ENCODE measurements around the gene NAA20.
"Not testable (repeated sequence)": the region's sequence is repeated elsewhere in the genome, so short reads cannot be mapped to it uniquely, and the experiment has no call there.

The NAA20 gene

DNA sequence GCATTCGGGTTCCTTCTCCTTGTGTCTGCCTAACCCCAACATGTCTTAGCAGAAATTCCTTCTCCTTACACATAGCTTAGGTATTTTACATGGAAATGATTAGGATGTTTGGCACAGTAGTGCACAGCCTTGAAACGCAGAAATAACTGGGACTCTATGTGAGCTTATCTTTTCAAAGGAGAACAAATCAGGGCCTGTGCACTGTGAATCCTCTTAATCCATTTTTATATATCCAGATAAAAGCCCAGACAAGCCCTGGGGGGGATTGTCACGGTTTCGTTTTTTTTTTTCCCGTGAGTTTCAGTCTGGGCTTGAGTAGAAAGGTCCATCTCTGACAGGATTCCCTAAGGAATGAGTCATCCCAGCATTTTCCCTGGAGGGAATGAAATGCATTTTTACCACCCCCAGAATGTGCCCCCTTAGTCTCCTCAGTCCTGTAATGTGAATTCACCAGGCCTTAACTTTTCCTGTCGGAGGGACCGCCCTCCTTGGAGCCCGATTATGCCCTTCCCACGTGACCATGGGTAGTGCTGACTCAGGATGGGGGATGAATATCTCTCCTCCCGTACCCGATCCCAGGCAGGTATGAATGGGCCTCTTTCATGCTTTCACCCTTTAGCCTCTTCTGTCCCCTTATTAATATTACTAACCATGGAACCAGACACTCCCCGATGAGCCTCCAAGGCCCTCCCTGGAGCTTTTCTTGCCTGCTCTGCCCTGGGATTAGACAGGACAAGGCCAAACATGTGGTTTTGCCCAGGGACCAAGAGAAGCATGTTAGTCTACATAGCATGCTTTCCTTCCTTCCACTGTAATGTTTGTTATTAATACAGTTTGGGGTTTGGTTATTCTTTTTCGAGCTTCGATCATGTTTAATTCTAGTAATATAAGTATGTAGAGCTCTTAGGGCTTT lies 23.9 kb upstream of the NAA20 start:
- no peak for DNase-seq

DNA sequence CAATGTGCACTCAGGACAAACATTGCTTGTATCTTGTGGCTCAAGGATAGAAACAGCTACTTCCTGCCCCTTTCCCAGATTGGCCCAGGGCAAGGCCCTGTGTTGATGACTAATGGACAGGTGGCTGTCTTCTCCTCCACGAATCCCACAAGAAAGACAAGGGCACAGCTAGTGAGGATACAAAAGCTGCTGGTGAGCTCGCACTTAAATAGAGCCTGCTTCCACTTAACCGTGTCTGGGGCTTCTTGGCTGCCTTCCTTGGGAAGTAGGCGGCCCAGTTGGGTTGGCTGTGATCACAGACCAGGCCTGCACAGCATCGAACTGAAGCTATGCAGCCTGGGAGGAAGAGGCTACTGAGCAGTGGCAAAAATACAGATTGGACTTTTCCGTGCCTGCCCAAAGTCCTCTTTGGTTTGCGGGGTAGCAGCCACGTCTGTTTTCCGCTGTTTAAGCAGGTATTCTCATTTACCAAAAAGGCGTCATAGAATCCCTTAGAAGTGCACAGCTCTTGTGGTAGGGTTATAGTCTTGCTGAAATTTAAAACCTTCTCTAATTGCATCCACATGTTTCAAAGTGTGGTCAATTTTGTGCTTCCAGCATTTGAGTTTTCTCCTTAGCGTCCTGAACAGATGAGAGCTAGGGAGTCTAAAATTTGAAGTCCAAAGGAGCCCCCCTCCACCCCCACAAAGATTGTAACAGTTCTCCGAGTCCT lies 23.0 kb upstream of the NAA20 start:
- no peak for DNase-seq

DNA sequence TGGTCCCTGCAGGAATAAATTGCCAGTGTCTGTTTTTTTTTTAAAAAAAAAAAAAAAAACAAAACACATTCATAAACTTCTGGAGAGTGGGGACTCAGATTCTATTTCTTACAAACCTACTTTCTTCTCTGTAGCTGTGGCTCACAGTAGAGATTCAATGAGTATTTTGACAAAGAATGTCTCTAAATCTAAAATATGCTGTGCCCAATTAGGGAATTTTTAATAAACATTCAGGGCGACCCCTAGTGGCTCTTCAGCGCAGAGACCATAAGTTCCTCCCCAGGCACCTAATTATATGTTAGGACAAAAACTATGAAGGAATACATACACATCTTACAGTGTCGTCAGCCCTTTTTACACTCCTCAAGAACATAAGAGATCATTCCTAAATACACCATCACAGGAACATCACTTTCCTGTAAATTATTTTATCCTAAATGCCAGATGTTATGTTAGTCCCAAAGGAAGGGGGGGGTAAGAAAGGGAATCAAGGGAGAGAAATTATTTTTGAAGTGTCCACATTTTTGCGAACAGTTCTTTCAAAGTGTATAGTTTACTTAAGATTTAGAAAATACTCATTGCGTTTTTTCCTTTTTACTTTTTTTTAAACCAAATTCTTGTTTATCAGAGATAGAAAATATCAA lies 21.8 kb upstream of the NAA20 start:
- peak; percentile 58 for DNase-seq

DNA sequence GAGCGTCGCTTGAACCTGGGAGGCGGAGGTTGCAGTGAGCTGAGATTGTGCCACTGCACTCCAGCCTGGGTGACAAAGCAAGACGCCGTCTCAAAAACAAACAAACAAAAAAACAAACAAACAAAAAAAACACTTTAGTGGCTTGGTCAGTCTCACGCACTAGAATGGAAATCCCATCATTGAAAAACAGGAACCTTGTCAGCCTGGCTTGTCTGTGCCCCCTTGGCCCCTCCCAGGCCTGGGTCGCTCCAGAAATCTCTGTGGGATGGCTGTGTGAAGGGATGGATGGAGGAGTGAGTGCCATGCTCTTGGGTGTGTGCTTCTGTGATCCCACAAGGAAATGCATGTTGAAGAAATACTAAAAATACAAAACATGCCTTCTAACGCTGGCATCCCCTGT lies 20.9 kb upstream of the NAA20 start:
- no peak for DNase-seq

DNA sequence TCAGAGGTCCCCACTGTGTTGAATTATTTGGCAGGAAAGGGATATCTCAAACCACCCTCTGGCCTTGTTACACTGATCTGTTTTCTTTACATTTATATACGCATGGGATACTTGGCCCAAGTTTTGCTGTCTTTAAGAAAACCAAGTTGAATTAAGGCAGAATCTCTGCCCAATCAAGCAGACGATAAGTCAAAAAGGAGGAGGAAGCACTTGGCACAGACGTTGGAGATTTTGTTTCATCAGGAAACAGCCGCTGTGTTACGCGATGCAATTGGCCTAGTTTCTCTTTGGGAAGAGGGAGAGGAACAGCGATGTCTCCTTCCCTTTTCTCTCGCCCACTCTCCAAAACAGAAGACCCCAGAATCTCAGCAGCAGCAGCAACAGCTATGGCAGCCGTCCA lies 20.2 kb upstream of the NAA20 start:
- DNase-seq = no peak

DNA sequence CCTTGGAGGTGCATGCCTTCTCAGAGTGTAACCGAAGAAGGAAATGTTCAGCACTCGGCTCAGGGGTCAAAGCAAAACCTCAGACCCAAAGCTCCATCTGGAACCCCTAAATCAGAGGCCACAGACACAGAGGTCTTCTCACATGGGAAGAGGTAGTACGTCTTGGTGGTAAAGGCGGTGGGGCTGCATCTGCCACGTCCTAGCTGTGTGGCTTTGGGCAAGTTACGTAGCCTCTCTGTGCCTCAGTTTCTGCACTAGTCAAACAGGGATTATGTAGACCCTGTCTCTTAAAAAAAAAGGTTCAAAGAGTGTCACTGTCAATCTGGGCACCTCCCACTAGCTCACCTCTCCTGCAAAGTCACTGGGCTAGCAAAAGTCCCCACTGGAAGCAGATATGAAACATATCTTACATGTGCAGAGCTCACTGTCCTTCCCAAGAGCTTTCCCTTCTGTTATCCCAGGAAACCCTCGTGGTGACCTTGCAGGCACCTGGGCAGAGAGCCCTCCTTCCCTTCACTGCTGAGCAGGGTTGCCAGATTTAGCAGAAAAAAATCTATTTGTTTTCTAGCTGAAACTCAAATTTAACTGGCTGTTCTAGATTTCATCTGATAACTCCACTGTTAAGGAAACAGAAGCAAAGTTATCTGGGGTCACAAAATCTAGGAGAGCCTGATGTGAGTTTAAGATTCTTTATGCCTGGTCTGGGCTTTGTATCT lies 18.0 kb upstream of the NAA20 start:
- DNase-seq = no peak

DNA sequence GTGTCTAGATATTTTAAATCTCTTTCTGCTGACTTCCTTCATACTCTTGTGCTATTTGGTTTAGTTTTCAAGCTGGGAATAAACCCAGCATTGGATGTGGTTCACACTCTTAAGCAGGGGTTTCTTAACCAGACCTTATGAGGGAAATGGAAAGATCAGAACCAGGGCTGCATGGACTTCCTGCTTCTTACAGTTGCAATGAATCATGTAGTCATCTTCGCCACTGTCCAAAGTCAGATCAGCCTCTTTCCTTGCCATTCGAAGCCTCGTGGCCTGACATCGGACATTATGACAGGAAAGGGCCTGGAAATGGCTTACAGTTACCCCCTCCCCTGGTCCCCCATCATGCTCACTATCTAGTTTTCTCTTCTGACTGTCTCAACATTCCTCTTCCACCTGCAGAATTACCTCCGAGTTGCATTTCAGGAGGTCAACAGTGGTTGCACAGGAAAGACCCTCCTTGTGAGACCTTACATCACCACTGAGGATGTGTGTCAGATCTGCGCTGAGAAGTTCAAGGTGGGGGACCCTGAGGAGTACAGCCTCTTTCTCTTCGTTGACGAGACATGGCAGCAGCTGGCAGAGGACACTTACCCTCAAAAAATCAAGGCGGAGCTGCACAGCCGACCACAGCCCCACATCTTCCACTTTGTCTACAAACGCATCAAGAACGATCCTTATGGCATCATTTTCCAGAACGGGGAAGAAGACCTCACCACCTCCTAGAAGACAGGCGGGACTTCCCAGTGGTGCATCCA lies 16.8 kb upstream of the NAA20 start:
- no peak for DNase-seq

DNA sequence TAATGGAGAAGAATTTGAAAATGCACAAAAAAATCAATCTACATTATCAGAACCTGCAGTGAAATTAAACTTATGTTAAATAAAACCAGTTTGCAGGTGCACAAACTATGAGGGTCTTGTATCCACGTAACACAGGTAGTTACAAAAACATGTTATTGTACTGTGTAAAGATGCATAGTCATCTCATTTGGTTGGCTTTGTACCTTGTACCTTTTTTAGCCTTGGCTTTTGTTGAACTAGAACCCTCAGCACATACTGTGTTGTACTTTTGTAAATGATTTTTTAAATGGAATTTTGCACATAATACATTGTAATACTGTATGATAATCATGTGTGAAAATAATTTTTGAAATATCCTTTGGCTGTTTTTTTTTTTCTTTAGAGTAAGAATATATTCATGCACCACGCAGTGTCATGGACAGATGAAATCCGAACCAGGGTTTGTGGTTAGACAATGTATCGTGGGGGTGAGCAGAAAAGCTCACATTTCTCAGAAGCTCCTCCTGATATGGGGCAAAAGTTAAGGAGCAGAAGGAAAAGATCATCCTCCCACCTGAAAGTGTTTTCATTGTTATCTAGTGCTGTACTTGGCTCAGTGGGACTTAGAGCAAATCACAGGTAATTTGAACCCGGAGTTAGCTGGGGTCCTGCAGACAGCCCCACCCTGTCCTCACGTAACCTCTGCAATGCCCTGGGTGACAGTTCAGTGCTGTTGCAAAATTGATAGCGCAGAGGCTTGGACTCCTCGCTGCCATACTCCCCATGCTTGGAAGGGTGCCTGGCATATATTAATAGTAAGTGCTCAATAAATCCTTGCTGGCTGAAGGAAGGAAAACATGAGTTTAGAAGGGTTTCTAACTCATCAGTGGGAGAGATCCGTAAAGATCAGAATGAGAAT lies 14.8 kb upstream of the NAA20 start:
- DNase-seq = no peak

DNA sequence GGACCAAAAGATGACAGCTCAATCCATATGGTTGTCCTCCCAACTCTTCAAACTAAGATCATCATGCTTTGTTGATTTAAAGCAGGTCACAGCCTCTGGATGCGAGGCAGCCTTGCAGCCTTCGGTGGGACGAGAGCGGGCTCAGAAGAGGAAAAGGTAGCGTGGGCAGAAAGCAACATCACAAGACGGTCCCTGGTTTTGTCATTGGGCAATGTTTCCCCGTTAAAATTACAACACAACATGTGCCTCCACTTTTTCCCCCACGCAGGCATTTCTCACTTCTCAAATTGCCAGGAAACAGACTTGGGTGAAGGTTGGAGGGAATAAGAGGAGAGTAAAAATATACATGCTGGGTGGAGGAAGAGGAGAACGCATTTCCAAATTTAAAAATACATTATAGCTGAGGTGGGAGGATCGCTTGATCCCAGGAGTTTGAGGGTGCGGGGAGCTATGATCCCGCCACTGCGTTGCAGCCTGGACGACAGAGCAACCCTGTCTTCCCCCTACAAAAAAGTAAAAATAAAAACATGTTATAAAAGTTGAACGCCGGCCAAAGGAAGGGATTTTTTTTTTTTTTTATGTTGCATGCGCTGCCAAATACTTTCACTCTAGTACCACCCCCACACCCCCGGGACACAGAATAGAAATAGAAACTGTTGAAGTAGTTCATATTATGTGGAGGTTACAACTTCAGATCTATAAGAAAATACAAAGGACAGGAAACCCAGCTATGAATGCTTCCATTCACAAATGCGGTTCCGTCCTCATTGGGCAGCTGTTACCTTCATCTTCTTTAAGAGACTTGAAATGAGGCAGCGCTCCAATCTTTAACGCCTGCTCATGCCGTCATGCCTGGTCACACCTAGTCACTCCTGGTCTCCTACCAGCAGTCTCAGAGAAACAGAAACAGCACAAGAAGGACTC lies 13.9 kb upstream of the NAA20 start:
- peak; percentile 6 for DNase-seq

DNA sequence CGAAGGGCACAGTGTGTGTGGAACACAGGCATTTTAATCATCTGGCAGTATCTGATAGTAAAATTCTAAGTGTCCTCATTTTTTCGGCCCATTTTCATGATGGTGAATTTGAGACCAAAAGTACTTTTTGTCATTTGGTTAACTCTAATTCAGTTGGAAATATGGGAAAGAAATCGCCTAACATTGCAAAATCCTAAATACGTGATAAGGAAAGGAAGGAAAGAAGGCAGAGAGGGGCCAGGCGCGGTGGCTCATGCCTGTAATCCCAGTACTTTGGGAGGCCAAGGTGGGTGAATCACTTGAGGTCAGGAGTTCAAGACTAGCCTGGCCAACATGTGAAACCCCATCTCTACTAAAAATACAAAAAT lies 13.2 kb upstream of the NAA20 start:
- not testable (repeated sequence) for DNase-seq

DNA sequence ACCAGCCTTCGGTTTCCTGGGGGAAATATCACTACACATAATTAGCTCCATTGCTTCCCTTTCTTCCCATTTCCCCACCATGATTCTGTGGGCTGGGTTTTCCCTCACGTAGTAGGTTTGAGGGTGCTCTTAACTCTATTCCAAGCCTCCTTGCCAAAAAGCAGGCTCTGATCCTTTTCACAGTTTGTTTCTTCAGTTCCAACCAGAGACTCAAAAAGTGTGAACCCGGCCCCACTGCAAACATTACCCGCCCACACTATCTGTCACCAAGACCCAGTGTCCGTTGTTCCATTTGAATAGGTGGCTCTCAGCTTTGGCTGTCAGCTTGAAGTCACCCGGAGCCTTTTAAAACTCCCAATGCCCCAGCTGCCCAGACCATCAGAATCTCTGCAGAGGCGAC lies 11.8 kb upstream of the NAA20 start:
- DNase-seq = no peak

DNA sequence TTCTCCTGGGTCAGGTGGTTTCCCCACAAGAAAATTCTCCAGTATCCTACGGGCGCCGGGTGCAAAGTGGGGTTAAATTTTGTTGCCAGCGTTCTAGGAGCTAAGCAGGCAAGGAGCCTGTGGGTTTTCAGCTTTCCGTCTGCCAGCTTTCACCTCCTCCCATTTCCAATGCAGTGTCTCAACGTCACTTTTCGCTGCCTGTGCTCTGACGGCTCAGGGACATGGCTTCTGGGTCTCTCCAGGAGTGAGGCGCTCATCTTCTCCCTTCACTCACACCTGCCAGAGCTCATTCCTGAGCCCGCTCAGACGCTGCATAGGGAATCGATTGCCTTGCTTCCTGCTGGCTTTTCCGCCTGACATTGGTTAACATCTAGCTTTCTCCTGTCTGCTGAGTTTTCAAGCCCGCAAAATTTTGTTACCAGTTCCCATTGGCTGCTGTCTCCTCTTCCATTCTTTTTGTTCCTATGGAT lies 7.3 kb upstream of the NAA20 start:
- no peak for DNase-seq

DNA sequence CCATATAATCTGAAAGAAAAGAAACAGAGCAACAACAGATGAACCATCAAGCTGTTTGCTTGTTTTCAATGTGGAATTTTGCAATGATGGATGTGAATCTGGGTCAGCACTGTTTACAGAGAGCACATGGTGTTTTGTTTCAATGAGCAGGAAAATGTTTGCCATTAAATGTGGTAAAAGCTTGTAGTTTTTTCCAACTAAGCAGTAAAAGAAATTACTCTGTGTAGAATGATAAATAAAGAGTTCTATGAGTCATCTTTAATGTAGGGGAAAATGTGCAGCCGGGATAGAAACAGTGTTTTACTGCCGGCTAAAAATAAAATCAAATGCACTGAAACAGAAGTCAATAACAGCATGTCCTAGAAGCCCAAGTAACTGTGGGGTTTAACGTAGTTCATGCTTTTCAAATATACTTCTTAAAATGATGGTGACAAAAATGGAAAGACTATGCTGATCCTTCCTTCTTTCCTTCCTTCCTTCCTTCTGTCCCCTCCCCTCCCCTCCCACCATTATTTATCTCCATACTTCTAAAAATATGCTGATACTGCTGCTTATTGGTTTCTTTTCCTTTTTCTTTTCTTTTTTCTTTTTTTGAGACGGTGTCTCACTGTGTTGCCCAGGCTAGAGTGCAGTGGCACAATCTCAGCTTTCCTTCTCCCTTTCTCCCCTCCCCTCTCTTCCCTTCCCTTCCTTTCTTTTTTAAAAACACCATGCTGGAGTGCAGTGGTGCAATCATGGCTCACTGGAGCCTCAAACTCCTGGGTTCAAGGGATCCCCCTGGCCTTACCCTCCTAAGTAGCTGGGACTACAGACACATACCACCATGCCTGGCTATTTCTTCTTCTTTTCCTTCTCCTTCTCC lies 6.3 kb upstream of the NAA20 start:
- no peak for DNase-seq

DNA sequence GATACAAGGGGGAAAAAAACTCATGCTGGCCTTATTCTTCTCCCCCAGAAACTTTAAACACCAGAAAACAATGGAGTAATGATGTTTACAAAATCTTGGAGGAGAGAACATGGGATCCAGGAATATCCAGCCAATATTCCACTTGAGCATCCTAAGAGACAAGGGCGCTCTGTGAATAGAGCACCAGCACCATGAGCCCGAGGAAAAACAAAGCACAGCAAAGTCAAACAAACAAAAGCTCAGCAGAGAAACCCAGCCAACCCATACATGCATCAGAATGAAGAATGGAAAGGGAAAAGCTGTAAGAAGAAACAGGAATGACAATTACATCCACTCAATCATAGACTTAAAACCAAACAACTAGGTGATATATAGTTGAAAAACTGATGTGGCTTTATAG lies 4.6 kb upstream of the NAA20 start:
- DNase-seq = no peak

DNA sequence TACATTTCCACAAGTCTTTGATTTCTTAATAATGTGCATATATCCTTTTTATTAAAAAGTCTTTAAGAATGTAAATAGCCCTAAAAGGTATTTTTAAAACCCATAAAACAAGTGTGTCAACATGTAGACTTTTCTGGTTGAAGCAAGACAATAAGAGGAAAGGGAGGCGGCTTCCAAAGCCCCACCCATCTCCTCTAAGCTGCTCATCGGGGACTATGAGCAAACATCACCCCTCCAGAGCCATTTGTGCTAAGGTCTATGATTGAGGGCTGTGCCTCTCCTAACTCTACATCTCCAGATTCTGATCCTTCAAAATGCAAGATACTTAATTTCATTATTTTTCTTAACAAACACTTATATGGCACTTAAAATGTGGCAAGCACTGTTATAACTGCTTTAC lies 2.5 kb upstream of the NAA20 start:
- no peak for DNase-seq

DNA sequence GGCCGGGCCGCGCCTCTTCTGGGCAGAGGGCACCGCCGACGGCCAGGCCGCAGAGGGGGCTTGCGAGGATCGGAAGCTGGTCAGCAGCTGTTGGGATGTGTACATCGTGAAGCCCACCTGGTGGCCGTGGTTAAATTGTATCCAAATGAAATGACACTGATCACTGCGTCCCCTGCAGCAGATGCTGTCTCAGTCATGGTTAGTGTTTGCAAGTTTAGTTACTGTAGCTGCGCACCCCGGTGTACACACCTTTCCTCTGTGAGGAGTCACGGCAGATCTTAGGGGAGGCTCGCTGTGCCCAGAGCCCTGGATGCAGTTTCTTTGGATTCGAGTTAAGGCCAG lies 653 bp downstream of the NAA20 start:
- peak; percentile 15 for DNase-seq

DNA sequence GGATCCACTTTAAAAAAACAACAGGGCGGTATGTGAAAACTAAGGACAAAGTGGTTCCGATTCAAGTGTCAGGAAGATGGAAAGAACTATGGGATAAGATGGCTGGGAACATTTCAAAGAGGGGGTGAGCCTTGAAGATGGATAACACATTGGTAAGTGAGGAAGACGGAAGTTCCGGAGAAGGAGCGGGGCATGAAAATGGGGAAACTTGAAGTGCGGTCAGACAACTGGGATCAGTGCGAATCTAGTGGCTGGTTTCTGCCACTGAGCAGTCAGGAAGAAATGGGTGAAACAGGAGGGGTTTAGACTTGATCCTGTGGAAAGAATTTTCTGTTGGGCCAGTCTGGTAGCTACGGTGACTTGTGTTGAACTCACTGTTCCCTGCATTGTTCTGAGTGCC lies 1.2 kb downstream of the NAA20 start:
- DNase-seq = no peak

DNA sequence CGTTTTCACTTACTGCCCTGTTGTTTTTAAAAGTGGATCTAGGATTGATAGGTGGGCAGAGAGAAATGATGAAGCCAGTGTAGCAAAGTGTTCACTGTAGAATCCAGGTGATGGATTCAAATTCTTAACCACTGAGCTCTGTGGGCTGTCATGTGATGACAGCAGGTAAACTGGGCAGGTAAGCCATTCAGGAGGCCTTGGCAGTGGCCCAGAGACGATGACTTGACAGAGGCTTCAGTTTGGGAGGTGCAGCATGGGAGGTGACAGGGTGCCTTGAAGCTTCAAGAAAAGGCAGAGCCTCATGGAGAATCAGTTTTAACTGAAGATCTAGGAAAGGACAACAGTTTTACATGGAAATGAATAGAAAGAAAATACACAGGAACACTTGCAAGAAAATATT lies 2.0 kb downstream of the NAA20 start:
- no peak for DNase-seq

DNA sequence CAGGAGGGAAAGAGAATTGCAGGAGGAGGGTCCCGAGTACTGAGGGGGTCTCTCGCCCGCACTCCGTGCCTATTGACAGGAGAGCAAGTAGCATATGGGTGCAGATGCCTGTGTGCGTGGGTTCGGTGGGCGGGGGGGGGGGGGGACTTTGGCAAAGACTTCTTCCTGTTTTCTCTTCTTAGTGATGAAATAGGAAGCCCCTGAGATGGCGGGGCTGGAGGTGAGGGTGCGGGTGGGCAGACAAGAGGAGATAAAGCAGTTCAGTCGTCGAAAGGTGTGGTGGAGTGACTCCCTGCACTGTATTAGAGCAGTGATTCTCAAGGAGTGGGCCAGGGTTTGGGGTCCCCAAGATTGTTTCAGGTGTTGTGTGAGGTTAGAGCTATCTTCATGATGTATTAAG lies 3.7 kb downstream of the NAA20 start:
- DNase-seq = no peak
